Limb (tissue), 2 donors: ENCODE measurements around the gene RPP25.

Source experiments
- DNase-seq, 2 donors: peaks; one replicate each; pipeline ENCODE4 v3.0.0-alpha.2; 2016; ENCODE audit errors: extremely low spot score in 2 of 2

RPP25 gene

DNA sequence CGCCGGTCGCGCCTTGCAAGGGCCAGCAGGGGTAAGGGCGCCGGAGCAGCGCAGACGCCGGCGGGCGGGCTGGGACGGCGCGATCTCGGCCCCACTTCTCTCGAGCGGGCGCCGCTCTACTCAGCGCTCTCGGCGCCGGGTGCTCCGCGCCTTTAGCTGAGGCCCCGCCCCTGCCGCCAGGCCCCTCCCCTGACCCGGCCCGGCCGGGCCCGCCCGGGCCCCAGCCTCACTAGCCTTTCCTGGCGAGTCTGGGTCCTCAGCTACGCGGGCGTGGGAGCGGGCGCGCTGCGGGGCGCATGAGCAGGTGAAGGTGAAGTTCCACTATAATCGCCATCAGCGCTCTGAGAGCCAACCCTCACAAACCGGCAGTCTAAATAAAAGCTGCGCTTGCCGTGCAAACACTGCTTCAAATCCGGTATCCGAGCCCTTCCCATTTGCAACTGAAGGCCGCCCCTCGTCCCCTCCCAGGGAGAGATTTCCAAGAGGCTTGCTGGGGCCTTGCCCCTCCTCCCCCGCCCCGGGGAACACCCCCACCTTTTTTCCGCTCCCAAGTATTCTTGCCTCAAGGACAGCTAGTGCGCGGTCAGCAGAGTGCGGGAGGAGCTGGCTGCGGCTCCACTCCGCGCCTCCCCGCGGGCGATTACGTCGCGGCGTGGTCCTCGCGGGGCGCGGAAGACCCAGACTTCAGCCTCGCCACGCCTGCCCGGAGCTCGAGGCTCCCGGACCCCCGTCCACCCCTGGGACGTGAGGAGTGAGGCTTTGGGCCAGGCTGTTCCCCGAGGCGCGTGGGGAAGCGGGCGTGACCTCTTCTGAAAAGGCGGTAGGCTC is at the start of gene RPP25:
RPP25 (minus strand) TSS at position 125 of the 828 bp plus-strand sequence. CDS start 189 bp downstream, outside the sequence.
- peak; percentile 12 to 79 for DNase-seq

DNA sequence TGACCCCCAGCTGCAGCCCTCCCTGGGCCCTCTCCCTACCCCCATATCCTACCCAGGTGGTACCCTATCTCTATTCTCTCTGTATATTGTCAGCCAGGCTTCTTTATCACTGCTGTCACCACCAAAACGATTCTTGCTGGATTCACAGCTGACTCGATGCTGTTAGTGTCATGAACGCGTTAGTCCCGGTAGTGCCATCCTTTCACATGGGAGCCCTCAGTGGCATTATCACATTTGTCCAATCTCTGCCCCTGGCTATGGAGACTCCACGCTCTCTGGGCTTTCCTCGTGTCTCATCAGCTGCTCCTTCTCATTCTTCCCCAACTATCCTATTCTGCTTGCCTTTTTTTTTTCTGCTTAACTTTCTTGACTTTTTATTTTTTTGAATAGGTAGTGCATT is 45.8 kb upstream of the RPP25 start:
- DNase-seq, result no peak

- DNase-seq, result no peak
These were observed 44.7 kb upstream of the RPP25 start for GRCh38 chr15:75001310-75001709.

DNA sequence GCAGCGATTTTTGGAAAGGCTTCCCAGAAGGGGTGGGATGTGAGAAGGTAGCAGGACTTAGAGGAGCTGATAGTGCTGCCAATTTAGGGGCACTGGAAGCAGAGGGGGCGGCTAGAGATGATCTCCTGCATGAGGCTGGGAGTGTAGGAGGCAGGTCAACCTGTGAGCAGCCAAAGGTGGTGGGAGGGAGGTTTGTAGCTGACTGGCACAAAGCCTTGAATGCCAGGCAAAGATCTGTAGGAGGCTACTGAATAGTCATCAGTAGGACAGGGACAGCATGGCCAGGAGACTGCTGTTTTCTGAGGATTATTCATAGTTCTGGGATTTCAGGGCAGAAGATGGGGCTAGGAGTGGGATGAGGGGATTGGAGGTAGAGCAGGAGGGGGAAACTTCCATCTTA is 41.0 kb upstream of the RPP25 start:
- no peak for DNase-seq

DNA sequence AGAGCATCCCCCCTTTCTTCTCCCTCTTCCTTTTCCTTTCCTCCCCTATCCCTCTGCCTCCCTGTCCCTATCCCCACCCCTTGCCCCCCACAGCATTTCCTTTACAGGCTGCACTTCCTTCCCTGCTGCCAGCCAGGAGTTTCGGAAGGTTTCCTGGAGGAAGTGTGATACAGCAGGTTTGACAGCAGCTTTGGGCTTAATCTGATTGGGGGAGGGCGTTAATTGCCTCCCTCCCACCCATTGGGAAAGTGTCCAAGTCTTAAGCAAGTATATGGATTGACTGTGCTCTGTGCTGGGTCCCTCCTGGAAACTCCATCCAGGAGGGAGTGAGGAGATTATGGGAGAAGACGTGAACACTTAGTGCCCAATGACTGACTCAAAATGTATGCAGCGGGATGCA is 40.6 kb upstream of the RPP25 start:
- no peak for DNase-seq

- DNase-seq, result peak in 1 of 2 donors; percentile 77
These were observed 39.5 kb upstream of the RPP25 start for GRCh38 chr15:74995779-74996765.

DNA sequence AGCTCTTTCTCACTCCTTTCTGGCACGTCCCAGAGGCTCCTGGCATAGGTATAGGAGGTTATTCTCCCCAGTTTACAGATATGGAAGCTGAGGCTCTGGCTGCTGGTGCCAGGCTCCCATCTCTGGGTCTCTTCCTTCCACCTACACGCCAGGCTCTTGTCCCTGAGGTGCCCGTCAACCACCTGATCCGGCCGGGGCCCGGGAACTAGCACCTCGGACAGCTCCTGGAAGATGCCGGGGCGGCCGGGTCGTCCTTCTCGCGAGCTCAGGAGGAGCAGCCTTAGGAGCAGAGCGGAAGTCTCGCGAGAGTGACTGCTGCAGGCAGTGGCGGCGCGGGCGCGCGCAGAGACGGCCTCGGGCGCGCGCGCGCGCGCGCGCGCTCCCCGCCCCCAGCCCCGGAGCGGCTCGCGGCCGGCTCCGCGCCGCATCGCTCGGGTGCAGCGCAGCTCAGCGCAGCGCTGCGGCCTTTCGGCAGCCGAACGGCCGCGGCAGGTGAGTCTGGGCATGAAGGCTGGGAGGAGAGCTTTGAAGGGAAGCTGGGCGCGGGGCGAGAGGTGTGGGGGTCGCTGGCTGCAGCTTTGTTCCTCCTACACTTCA is 38.7 kb upstream of the RPP25 start, which contains the start of gene SCAMP5:
SCAMP5 (plus strand) TSS at position 382 of the 597 bp plus-strand sequence. CDS start 16,277 bp downstream, outside the sequence.
- DNase-seq, result peak; percentile 90 to 96

DNA sequence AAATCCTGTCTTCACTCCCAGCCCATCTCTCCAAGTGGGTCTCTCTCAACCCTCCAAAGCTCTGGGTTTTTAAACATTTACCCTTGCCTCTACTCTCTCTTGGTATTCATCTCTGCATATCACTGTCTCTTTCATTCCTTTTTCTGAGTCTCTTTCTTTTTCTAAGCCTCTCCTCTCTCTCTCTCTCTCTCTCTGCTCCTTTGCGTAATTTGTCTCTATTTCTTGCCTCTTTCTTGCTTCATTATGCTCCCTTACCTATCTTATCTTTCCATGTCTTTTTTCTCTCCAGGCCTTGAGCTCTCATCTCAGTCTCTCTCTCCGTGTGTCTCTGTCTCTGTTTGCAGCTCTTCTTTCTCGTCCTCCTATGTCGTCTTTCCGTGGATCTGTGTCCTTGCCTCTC is 38.1 kb upstream of the RPP25 start:
- DNase-seq, result no peak

- DNase-seq, result no peak
These were observed 37.7 kb upstream of the RPP25 start for GRCh38 chr15:74994236-74994635.

- DNase-seq, result no peak
These were observed 36.0 kb upstream of the RPP25 start for GRCh38 chr15:74992619-74993018.

DNA sequence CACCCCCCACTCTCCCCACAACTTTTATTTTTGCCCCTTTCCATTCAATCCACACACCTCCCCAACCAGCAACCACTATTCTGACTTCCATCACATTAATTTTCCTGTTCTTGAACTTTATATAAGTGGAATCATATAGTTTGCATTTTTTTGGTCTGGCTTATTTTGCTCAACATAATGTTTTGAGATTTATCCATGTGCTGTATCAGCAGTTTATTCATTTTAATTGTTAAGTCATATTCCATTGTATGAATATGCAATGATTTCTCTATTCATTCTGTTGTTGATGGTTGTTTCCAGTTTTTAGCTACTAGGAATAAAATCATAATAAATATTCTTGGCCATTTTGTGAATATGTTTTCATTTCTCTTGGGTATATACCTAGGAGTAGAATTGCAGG is 33.0 kb upstream of the RPP25 start:
- DNase-seq, result no peak

- DNase-seq, result no peak
These were observed 31.6 kb upstream of the RPP25 start for GRCh38 chr15:74988007-74988800.

DNA sequence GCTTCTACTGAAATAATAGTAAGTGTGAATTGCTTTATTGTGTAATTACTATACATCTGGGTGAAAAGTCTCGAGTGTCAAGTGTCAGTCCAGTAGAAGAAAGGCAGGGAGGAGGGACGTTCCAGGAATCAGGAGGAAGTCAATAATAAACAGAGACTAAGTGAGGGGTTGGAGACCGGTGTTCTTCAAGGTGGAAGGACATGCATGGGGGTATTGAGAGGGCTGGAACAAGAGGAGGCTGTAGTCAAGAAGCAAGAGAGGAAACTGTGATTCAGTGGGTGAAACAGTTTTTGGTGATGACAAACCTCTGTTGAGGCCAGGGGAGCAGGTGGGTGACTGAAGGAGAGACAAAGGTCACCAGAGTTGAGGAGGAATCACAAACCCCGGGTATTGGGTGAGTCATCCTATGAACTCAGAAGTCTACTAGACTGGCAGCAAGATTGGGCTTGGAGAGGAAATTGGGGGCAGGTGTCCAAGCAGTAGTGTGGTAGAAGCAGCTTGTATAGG is 27.2 kb upstream of the RPP25 start:
- no peak for DNase-seq

GRCh38 chr15:74982183-74982582 is 25.6 kb upstream of the RPP25 start:
- no peak for DNase-seq

DNA sequence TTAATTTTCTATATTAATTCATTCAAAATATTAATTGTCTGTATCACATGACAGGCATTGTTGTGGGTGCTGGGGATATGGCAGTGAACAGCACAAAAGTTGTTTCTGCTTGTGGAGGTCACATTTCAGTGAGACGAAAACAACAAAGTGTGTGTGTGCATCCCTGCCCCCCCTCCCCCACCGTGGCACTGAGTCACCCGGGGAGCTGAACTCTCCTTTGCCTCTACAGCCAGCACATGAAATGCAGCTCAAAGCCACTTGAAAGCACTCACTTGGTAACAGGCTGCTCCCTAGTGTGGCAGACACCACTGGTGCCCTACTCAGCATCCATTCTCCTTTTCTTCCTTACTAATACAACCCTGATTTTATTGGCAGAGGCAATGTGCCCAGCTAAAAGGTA is 21.9 kb upstream of the RPP25 start:
- DNase-seq, result no peak

- DNase-seq, result no peak
These were observed 21.5 kb upstream of the RPP25 start for GRCh38 chr15:74978077-74978476.

DNA sequence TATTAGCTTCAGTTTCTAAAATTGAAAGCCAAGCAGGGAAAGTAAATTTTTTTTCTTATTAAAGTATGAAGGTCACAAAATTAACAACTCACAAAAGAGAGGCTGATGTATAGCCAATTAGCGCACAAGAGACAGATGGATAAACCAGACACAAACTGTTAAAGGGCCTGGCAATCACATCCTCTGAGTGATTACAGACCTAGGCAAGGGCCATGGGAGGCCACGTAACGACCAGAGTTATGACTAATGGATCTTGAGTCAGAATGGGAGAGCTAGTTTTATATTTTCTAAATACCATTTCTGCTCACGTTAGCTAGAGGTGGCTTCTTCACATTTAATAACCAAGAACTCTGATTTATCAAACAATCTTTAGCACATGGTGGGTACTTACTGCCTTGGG is 21.0 kb upstream of the RPP25 start:
- DNase-seq, result no peak

DNA sequence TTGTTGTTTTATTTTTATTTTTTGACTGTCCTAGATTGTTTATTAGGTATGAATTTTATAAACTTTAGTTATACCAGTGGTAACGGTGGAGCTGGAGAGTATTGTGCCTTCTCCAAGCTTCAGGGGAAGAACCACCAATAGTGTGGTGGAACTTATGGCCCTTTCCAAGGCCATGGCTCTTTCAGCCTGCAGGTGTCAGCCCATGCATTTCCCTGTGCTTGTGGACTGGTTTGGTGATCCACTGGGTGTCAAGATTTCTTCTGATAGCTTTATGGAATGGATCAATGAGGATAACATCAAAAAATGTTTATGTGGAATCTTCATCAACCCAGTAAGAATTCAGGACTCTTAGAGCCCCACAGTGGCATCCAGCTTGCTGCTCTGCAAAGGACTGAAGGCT is 19.6 kb upstream of the RPP25 start:
- no peak for DNase-seq

DNA sequence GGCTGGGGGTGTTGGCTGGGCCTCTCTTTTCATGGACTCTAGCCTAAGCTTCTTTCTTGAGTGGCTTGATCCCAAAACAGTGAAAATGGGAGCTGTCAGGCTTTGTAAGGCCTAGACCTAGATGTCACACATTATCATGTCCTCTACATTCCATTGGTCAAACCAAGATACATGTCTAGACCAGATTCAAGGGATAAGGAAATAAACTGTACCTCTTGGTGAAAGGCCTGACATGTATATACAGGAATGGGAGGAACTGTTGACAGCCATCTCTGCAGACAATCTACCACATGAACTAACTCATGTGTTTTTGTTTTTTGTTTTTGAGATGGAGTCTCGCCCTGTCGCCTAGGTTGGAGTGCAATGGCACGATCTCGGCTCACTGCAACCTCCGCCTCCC is 11.1 kb upstream of the RPP25 start:
- no peak for DNase-seq

GRCh38 chr15:74964794-74965193 is 8.2 kb upstream of the RPP25 start:
- DNase-seq, result no peak

DNA sequence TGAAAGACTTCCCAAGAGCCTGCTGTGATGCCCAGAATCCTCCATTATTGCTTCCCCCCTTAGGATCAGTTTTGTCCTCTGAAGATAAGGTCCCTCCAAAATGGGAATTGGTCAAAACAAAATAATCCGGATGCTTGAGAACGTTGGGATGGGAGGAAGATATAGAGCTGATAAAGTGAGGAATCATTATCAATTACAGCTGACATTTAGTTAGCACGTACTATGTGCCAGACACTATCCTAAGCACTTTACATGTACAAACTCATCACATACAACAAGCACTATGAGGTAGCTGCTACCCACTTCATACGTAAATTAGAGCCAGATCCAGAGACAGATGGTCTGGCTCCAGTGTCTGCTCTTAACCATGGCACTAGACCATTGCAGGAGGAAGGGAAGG is 6.6 kb upstream of the RPP25 start:
- no peak for DNase-seq
